DMS114 treated with DMSO at 0.1 percent for 48 hours (cell line): ENCODE data around the gene MYO15B.
"Not testable (repeated sequence)": the region's sequence is repeated elsewhere in the genome, so short reads cannot be mapped to it uniquely, and the experiment has no call there.

Experiments used
- DNase-seq: peaks from one replicate; lab custom pipeline; 2025; ENCODE audit not compliant: unreplicated experiment; lab: John Stamatoyannopoulos, UW

Gene MYO15B

DNA sequence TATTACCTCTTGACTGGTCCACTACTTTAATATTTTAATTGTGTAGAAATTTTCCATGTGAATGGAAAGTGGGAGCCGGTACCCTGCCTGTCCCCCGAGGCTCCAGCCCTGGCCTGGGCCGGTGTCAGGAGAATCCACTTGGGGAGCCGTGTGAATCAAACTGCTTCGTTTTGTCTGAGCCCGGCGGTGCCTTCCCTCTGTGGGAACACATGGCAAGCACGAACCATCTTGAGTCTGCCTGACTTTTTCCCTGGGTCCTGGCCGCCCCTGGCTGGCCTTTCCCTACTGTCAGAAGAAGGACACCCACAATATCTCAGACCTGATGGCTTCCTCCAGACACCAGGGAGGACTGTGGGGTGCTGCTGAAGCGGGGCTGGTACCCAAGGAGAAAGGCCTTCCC lies 12.4 kb upstream of the MYO15B start:
- DNase-seq, result no peak

- no peak for DNase-seq
Measured at GRCh38 chr17:75575728-75576127, 11.9 kb upstream of the MYO15B start.

DNA sequence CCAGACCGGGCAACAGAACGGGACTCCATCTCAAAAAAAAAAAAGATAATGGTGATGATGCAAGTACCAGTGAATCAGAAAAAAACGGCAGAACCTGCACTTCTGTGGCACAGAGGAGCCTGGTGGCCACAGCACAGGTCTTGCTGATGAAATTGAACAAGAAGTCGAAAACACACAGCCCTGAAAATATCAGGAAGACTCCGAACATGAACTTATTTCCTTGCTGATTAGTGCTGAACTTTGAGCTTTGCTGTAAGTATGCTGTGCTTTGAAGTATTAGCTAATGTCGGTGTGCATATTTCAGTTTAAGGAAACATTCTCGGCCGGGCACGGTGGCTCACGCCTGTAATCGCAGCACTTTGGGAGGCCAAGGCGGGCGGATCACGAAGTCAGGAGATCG lies 10.9 kb upstream of the MYO15B start:
- DNase-seq, result no peak

DNA sequence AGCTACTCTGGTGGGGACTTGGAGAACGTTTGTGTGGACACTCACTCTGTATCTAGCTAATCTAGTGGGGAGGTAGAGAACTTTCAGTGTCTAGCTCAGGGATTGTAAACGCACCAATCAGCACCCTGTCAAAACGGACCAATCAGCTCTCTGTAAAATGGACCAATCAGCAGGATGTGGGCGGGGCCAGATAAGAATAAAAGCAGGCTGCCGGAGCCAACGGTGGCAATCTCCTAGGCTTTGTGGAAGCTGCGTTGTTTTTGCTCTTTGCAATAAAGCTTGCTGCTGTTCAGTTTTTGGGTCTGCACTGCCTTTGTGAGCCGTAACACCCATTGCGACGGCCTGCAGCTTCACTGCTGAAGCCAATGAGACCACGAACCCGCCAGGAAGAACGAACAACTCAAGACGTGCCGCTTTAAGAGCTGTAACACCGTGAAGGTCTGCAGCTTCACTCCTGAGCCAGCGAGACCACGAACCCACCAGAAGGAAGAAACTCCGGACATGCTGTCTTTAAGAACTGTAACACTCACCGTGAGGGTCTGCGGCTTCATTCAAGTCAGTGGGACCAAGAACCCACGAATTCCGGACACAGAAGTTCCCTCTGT lies 6.4 kb upstream of the MYO15B start:
- not testable (repeated sequence) for DNase-seq

GRCh38 chr17:75583197-75583596 lies 4.4 kb upstream of the MYO15B start:
- DNase-seq, result not testable (repeated sequence)

DNA sequence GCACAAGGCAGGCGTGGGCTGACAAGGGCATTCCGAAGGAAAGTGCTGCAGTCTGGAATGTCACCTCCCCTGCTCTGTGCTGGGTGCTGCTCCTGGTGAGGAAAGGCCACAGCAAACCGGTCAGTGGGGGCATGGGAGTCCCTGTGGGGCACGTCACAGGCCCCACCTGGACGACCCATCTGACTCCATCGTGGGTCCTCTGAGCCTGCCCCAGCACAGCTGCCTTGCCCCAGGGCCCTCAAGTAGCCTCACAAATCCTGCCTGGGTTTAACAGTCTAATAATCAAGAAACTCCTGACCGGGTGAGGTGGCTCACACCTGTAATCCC lies 2.8 kb upstream of the MYO15B start:
- DNase-seq, result no peak

GRCh38 chr17:75588596-75589011 lies 1.0 kb downstream of the MYO15B start:
- no peak for DNase-seq

DNA sequence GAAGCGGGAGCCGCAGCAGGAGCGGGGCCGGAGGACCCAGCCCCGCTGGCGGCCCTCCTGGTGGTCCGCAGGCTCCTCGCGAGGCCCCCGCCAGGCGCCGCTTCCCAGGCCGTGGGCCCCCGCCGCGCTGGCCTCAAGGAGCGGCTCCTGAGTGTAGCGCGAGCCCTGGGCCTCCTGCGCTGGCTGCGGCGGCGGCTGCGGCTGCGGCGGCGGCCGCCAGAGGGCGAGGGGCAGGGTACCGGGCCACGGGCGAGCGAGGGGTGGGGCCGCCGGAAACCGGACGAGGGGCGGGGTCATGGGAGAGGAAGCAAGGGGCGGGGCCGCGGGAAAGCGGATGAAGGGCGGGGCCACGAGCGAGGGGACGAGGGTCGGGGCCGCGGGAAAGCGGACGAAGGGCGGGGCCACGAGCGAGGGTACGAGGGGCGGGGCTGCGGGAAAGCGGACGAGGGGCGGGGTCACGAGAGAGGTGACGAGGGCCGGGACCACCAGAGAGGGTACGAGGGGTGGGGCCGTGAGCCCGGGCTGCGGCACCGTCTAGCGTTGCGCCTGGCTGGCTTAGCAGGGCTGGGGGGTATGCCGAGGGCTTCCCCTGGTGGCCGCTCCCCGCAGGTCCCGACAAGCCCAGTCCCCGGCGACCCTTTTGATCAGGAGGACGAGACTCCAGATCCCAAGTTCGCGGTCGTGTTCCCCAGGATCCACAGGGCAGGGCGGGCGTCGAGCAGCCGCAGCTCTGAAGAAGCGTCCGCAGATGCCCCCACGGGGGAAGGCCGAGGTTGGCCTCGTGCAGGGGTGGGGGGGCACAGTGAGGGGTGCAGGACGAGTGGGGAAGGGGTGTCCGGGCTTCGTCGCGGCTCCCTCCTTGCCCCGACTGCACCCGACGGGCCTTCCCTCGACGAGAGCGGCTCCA lies 1.7 kb downstream of the MYO15B start:
- peak; percentile 78 for DNase-seq

DNA sequence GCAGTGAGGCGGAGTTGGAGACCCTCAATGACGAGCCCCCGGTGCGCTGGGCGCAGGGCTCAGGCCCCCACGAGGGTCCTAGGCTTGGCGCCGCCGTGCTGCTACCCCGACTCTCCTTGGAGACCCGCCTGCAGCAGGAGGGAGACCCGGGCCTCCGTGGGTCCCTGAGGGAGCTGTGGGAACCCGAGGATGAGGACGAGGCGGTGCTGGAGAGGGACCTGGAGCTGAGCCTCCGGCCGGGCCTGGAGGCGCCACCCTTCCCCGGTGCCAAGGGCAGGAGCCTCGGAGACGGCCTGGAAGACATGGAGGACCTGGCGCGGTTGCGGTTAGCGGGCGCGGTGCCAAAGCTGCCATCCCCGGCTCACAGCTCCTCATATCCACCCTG lies 2.3 kb downstream of the MYO15B start:
- no peak for DNase-seq

GRCh38 chr17:75590314-75590761 lies 2.7 kb downstream of the MYO15B start:
- DNase-seq, result no peak

GRCh38 chr17:75590849-75591721 lies 3.5 kb downstream of the MYO15B start:
- no peak for DNase-seq

GRCh38 chr17:75591722-75592302 lies 4.2 kb downstream of the MYO15B start:
- no peak for DNase-seq

GRCh38 chr17:75592348-75593020 lies 4.9 kb downstream of the MYO15B start:
- DNase-seq, result no peak

DNA sequence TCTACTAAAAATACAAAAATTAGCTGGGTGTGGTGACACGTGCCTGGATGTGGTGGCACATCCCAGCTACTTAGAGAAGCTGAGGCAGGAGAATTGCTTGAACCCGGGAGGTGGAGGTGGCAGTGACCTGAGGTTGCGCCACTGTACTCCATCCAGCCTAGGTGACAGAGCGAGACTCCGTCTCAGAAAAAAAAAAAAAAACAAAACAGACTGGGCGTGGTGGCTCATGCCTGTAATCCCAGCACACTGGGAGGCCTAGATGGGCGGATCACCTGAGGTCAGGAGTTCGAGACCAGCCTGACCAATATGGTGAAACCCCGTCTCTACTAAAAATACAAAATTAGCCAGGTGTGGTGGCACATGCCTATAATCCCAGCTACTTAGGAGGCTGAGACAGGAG lies 5.8 kb downstream of the MYO15B start:
- DNase-seq, result not testable (repeated sequence)

- DNase-seq, result no peak
Measured at GRCh38 chr17:75594499-75595283, 7.1 kb downstream of the MYO15B start.

DNA sequence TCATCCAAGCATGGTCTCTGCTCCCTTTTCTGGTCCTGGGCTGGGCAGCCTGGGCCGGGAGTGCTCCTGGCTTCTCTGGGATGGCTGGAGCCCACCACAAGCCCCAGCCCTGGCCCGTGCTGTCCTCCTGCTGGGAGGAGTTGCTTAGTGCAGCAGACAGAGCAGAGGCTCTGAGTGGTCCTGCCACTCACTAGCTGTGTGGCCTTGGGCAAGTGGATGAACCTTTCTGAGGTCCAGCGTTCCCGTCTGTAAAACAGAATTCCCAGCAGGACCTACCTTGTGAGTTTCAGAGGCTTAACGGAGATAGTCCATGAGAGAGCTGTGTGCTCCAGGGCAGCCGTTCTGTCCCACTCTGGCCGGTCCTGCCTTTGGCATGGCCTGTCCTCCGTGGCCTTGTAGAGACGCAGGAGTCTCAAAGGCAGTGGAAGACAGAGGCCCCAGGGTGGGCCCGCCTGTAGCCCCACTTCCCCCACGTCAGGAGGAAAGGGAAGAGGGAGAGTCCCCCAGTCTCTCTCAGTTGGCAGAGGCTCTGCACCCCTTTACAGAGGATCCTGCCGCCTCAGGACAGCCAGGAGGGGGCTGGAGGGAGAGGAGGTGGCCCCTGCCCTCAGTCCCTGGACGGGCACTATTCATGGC lies 7.8 kb downstream of the MYO15B start:
- no peak for DNase-seq

- no peak for DNase-seq
Measured at GRCh38 chr17:75595920-75596313, 8.3 kb downstream of the MYO15B start.

DNA sequence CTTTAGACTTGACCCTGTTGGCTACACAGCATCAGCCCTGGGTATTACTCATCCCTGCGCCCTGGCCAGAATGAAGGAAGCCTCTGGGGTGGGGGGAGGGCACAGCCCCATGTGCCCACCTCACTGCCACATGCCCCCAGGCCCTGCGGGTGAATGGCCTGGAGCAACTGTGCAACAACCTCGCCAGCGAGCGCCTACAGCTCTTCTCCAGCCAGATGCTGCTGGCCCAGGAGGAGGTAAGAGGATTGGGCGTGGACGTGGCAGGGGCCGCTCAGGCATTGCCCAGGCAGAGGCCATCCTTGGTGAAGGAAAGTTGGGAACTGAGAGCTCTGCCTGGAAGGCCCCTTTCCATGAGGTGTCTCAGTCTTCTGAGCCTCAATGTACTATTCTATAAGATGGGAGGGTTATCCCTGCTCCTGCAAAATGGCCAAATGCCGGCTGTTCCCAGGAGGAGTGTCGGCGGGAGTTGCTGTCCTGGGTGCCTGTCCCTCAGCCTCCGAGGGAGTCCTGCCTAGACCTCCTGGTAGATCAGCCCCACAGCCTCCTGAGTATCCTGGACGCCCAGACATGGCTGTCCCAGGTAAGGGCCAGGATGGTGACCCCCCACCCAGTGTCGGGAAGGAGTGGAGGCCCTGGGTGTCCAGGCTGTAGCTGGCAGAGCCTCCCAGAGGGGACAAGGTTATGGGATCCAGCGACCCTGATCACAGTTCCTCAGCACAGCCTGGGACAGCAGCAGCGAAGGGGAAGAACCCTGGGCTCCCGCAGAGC lies 8.9 kb downstream of the MYO15B start:
- no peak for DNase-seq
